GM12878 (cell line): Measurements from ENCODE around the gene CAPN14. TPM values are rescaled to one million over a fixed set of nuclear protein-coding genes. Genes with fewer than 3 reads are reported as not detected.

ENCODE experiments used
- ATAC-seq: fragments of 200-7000 bp; cut with Tn5 transposase; 3 replicates; pipeline ENCODE4 v1.9.1; 2020; ENCODE audit warnings: mild to moderate bottlenecking, moderate library complexity
- BruUV-seq: library from RNA; stranded (reverse); fragments of 400-500 nt; replicated peaks from 2 replicates; lab custom pipeline; 2021; lab: Mats Ljungman, UMichigan
- CTCF ChIA-PET: fragments of 300-600 bp; sonication (Branson Sonifier 250); formaldehyde crosslinking; extraction: SDS; loops from one replicate; lab custom pipeline; 2021; ENCODE audit warnings: inconsistent platforms; lab: Yijun Ruan, JAX
- POLR2A ChIA-PET: fragments of 350-600 bp; formaldehyde crosslinking; extraction: SDS; loops from one replicate; lab custom pipeline; 2021; ENCODE audit warnings: inconsistent platforms; lab: Charles Lee
- RAD21 ChIA-PET: fragments of 300-600 bp; sonication (Branson Sonifier 250); formaldehyde crosslinking; loops from one replicate; lab custom pipeline; 2023; ENCODE audit warnings: antibody characterized with exemption; ENCODE audit not compliant: unreplicated experiment; lab: Charles Lee
- SMC1A ChIA-PET: fragments of 300-600 bp; sonication (Branson Sonifier 250); formaldehyde crosslinking; loops from one replicate; lab custom pipeline; 2023; ENCODE audit not compliant: unreplicated experiment, uncharacterized antibody; lab: Charles Lee
- DNase-seq: peaks from one replicate; pipeline ENCODE4 v3.0.0-alpha.2; 2011; ENCODE audit warnings: low read depth, low spot score
- FAIRE-seq: peaks from 3 replicates; lab custom pipeline; 2011; peaks lifted over from hg19 to GRCh38; lab: Jason Lieb, UNC
- H2AFZ ChIP-seq: 2 replicates; pipeline ENCODE4 v1.6.0; 2011; ENCODE audit warnings: low read depth, low read length, control low read depth; ENCODE audit not compliant: control insufficient read depth
- H3K27ac ChIP-seq: 2 replicates; pipeline ENCODE4 v1.5.1; 2011; ENCODE audit warnings: control low read depth; ENCODE audit not compliant: control insufficient read depth, insufficient read depth
- H3K27me3 ChIP-seq, 2 experiments: replicated peaks in 1 of 2; 2 replicates each; pipeline versions ENCODE4 v1.6.0 to v1.6.1; 2011; ENCODE audit warnings: low read length in 1 of 2; ENCODE audit not compliant: control insufficient read depth in 2 of 2, insufficient read depth in 2 of 2
- H3K36me3 ChIP-seq, 2 experiments: 2 replicates each; pipeline ENCODE4 v1.5.1; 2011; ENCODE audit warnings: low read length in 1 of 2; ENCODE audit not compliant: control insufficient read depth in 2 of 2, insufficient read depth in 2 of 2
- H3K4me1 ChIP-seq: 2 replicates; pipeline ENCODE4 v1.6.1; 2011; ENCODE audit warnings: mild to moderate bottlenecking, low read length, moderate library complexity, mixed read lengths; ENCODE audit not compliant: control insufficient read depth, insufficient read depth
- H3K4me2 ChIP-seq: 2 replicates; pipeline ENCODE4 v1.6.0; 2011; ENCODE audit warnings: control low read depth; ENCODE audit not compliant: control insufficient read depth, insufficient read depth
- H3K4me3 ChIP-seq: fragments of 200-600 bp; sonication (generic); 2 replicates; pipeline ENCODE4 v1.5.1; 2016
- H3K79me2 ChIP-seq: 2 replicates; pipeline ENCODE4 v1.6.0; 2011; ENCODE audit warnings: low read length; ENCODE audit not compliant: control insufficient read depth, insufficient read depth
- H3K9ac ChIP-seq: 2 replicates; pipeline ENCODE4 v1.8.0; 2011; ENCODE audit warnings: low read length, control low read depth, mixed read lengths; ENCODE audit not compliant: control insufficient read depth, insufficient read depth
- H3K9me3 ChIP-seq: replicated peaks from 3 replicates; pipeline ENCODE4 v1.5.1; 2011; ENCODE audit warnings: mild to moderate bottlenecking, low read length; ENCODE audit not compliant: control insufficient read depth, insufficient read depth
- H4K20me1 ChIP-seq: 2 replicates; pipeline ENCODE4 v1.6.0; 2011; ENCODE audit not compliant: control insufficient read depth, insufficient read depth
- CBX3 ChIP-seq: fragments of 200-600 bp; sonication (generic); IDR thresholded peaks from 2 replicates; pipeline ENCODE4 v1.6.1; 2016; ENCODE audit warnings: low read depth, borderline replicate concordance
- ETV6 ChIP-seq, 2 experiments: fragments of 450-650 bp in 1 of 2; IDR thresholded peaks in 1 of 2; conservative IDR thresholded peaks in 1 of 2; 2 replicates each; pipeline ENCODE4 v1.6.1; 2014; ENCODE audit warnings: antibody characterized with exemption in 1 of 2, borderline replicate concordance in 1 of 2, low read depth in 1 of 2, mild to moderate bottlenecking in 1 of 2, moderate library complexity in 1 of 2
- MEF2A ChIP-seq: IDR thresholded peaks from 2 replicates; pipeline ENCODE4 v1.6.1; 2011; ENCODE audit warnings: low read depth, mild to moderate bottlenecking, low read length, moderate library complexity; ENCODE audit not compliant: insufficient read depth
- POLR2A ChIP-seq: IDR thresholded peaks from 2 replicates; pipeline ENCODE4 v1.6.1; 2011; ENCODE audit warnings: low read depth, mild to moderate bottlenecking, low read length
- SREBF2 ChIP-seq: IDR thresholded peaks from 2 replicates; pipeline ENCODE4 v1.6.1; 2012; ENCODE audit warnings: mild to moderate bottlenecking, low read length
- SRF ChIP-seq, 2 experiments: IDR thresholded peaks; 2 replicates each; pipeline ENCODE4 v1.6.1; 2011; ENCODE audit warnings: low read depth in 2 of 2, low read length in 2 of 2, mild to moderate bottlenecking in 1 of 2, moderate library complexity in 1 of 2
- TCF3 ChIP-seq: IDR thresholded peaks from 2 replicates; pipeline ENCODE4 v1.6.1; 2012; ENCODE audit warnings: low read depth, mild to moderate bottlenecking, low read length, borderline replicate concordance; ENCODE audit not compliant: insufficient read depth
- USF1 ChIP-seq: IDR thresholded peaks from 2 replicates; pipeline ENCODE4 v1.6.1; 2011; ENCODE audit warnings: borderline replicate concordance, low read depth, mild to moderate bottlenecking, moderate library complexity, mixed read lengths, low read length; ENCODE audit not compliant: insufficient read depth; ENCODE audit errors: extremely low read length
- ZBTB40 ChIP-seq: fragments of 450-650 bp; IDR thresholded peaks from 2 replicates; pipeline ENCODE4 v1.6.1; 2016; ENCODE audit warnings: mild to moderate bottlenecking, moderate library complexity, borderline replicate concordance
- ZNF687 ChIP-seq: fragments of 450-650 bp; IDR thresholded peaks from 2 replicates; pipeline ENCODE4 v1.6.1; 2017; ENCODE audit warnings: mild to moderate bottlenecking, moderate library complexity
- ZSCAN29 ChIP-seq: fragments of 450-650 bp; IDR thresholded peaks from 2 replicates; pipeline ENCODE4 v1.6.1; 2017; ENCODE audit warnings: mild to moderate bottlenecking, moderate library complexity
- WGBS: methylation state at CpG from one replicate; pipeline ENCODE4 v1.1.6; 2016; ENCODE audit warnings: low lambda C conversion rate; ENCODE audit not compliant: insufficient replicate concordance, insufficient coverage; ENCODE audit errors: missing lambda C conversion rate; 5-methylcytosine and 5-hydroxymethylcytosine counted together
- in situ Hi-C: fragments of 300-500 bp; cut with MboI; formaldehyde crosslinking; loops from 9 replicates; pipeline ENCODE4 v1.14.3; 2018; ENCODE audit warnings: mixed read lengths
- intact Hi-C: fragments of 100-400 bp; cut with micrococcal nuclease; formaldehyde crosslinking; loops from one replicate; pipeline ENCODE4 v1.14.2; 2022; ENCODE audit not compliant: unreplicated experiment
- polyA plus RNA-seq, 11 experiments: library from polyadenylated mRNA; depleted of rRNA in 4 of 11; unstranded in 6 of 11; stranded (reverse) in 5 of 11; fragments of >200 nt; fragmentation: Nextera tagmentation in 4 of 11; fragmentation: Illumina TruSeq in 1 of 11; extraction: Ambion mirVana in 4 of 11; extraction: Trizol in 1 of 11; gene quantifications; 1 replicate in 1 of 11; 2 replicates in 10 of 11; pipeline versions ENCODE4 v1.2.1 to v1.2.3, GENCODE V29; 2011 to 2016; ENCODE audit warnings: inconsistent platforms in 2 of 11, missing spikeins in 2 of 11, low read depth in 1 of 11
- total RNA-seq, 4 experiments: library from RNA; depleted of rRNA in 3 of 4; stranded (reverse); fragments of >200 nt in 3 of 4; fragmentation: Illumina TruSeq in 1 of 4; extraction: Trizol in 1 of 4; gene quantifications; 2 replicates each; pipeline versions ENCODE4 v1.2.1 to v1.2.3, GENCODE V29; 2013 to 2021

CAPN14 gene
- total and polyA plus RNA-seq, 10 of the 15 experiments (the other 5 are each of a cell fraction or from before 2014, with no cell fraction given): 0.08 to 1.5 (median 1.1) TPM

GRCh38 chr2:31227711-31228125, 10.4 kb upstream of the CAPN14 start:
- no peak for ATAC-seq
- Histone ChIP-seq H3K4me3 (no peak overlapping the region), H3K36me3 (no peaks in the 10 kb centered on the region), H3K4me2 (no peak overlapping the region), H3K27me3 (no peaks in the 10 kb centered on the region), H3K27ac (no peak overlapping the region), H2AFZ (no peak overlapping the region), H4K20me1 (no peaks in the 10 kb centered on the region), H3K4me1 (no peaks in the 10 kb centered on the region), H3K9ac (no peak overlapping the region), H3K79me2 (no peaks in the 10 kb centered on the region), H3K9me3 (no peaks in the 10 kb centered on the region)
- intact Hi-C loops: no loop called here
- no TSS peak for BruUV-seq
- WGBS: 57% methylated on average over 10 of the region's 10 CpGs
- in situ Hi-C loops: no loop called here
- POLR2A ChIA-PET: no interaction called here
- FAIRE-seq: no peak
- SMC1A ChIA-PET: interaction anchor here (0.6 to 1.6 kb wide), 4 partner anchors 26 to 75 kb away, joined by 3 to 4 read pairs (median 3); no protein-coding TSS in a partner anchor
- RAD21 ChIA-PET: no interaction called here
- no peak for DNase-seq
- CTCF ChIA-PET: interaction anchor here (1.0 kb wide), 1 partner anchor 90 kb away, joined by 4 read pairs; the partner anchor contains the start of gene GALNT14
- TF ChIP-seq POLR2A: no peak
- TF ChIP-seq ZSCAN29: no peak
- no peak for TF ChIP-seq MEF2A
- no peak for TF ChIP-seq ZNF687
- no peak for TF ChIP-seq CBX3
- TF ChIP-seq SREBF2: no peak
- TF ChIP-seq USF1: no peak
- TF ChIP-seq SRF (IDR thresholded peaks at IDR 0.05; ENCODE audit: low read depth in 2 of 2, low read length in 2 of 2): no peak
- TF ChIP-seq TCF3: no peak
- TF ChIP-seq ETV6 (conservative IDR thresholded peaks at IDR 0.05 in 1 of 2, IDR thresholded peaks at IDR 0.05 in 1 of 2; ENCODE audit: borderline replicate concordance in 1 of 2, low read depth in 1 of 2): no peak
- TF ChIP-seq ZBTB40: no peak
